ENCODE measurements around the gene RFXANK. TPM values are rescaled to one million over a fixed set of nuclear protein-coding genes. Genes with fewer than 3 reads are reported as not detected.
A peak's percentile ranks its signal among the peaks of the same experiment; 100 is the strongest.

RFXANK gene
- total and polyA plus RNA-seq, 9 of the 15 experiments (the other 6 are each of a cell fraction or from before 2014, with no cell fraction given): 68.6 to 181 (median 150) TPM

DNA sequence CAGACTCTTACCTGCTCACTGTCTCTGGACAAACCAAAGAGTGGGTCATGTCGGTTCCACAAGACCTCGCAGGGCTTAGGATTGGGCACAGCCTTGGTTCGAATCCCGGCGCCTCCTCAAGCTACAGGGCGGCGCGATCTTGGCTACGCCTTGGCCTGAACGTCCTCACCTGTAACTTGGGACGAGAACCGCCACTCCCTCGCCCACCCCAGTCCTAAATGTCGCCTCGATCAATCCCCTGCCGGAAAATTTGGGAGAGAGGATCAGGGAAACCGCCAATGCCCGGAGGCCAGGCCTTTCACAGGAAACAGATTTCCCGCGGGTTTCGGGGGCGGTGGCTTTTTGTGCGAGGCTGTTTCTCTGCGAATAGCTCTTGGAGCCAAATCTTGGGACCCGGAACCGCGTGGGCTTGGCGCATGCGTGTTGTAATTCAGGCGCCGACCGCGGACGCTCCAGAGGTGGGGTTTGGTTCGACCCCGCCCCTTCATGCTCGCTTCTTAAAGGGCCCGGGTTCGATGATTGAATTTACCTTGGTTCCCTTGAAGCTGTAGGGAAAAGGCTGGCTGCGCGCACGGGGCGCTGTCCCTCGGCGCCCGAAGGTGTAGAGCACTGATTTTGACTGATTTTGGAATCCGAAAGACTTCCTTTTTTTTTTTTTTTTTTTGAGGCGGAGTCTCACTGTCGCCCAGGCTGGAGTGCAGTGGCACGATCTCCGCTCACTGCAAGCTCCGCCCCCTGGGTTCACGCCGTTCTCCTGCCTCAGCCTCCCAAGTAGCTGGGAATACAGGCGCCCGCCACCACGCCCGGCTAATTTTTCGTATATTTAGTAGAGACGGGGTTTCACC, 11.2 kb downstream of the RFXANK start, which contains the start of gene NR2C2AP (continued):
- TF ChIP-seq, protein P1, sequence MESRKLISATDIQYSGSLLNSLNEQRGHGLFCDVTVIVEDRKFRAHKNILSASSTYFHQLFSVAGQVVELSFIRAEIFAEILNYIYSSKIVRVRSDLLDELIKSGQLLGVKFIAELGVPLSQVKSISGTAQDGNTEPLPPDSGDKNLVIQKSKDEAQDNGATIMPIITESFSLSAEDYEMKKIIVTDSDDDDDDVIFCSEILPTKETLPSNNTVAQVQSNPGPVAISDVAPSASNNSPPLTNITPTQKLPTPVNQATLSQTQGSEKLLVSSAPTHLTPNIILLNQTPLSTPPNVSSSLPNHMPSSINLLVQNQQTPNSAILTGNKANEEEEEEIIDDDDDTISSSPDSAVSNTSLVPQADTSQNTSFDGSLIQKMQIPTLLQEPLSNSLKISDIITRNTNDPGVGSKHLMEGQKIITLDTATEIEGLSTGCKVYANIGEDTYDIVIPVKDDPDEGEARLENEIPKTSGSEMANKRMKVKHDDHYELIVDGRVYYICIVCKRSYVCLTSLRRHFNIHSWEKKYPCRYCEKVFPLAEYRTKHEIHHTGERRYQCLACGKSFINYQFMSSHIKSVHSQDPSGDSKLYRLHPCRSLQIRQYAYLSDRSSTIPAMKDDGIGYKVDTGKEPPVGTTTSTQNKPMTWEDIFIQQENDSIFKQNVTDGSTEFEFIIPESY (CRISPR knock-in tag; IDR thresholded peaks at IDR 0.05): peak; percentile 33; the same call in 1 of the 2 replicates
- TF ChIP-seq, protein P2, sequence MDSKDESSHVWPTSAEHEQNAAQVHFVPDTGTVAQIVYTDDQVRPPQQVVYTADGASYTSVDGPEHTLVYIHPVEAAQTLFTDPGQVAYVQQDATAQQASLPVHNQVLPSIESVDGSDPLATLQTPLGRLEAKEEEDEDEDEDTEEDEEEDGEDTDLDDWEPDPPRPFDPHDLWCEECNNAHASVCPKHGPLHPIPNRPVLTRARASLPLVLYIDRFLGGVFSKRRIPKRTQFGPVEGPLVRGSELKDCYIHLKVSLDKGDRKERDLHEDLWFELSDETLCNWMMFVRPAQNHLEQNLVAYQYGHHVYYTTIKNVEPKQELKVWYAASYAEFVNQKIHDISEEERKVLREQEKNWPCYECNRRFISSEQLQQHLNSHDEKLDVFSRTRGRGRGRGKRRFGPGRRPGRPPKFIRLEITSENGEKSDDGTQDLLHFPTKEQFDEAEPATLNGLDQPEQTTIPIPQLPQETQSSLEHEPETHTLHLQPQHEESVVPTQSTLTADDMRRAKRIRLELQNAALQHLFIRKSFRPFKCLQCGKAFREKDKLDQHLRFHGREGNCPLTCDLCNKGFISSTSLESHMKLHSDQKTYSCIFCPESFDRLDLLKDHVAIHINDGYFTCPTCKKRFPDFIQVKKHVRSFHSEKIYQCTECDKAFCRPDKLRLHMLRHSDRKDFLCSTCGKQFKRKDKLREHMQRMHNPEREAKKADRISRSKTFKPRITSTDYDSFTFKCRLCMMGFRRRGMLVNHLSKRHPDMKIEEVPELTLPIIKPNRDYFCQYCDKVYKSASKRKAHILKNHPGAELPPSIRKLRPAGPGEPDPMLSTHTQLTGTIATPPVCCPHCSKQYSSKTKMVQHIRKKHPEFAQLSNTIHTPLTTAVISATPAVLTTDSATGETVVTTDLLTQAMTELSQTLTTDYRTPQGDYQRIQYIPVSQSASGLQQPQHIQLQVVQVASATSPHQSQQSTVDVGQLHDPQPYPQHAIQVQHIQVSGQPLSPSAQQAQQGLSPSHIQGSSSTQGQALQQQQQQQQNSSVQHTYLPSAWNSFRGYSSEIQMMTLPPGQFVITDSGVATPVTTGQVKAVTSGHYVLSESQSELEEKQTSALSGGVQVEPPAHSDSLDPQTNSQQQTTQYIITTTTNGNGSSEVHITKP (IDR thresholded peaks at IDR 0.05; ENCODE audit: partially characterized antibody): peak; percentile 42
- TF ChIP-seq, protein P3, sequence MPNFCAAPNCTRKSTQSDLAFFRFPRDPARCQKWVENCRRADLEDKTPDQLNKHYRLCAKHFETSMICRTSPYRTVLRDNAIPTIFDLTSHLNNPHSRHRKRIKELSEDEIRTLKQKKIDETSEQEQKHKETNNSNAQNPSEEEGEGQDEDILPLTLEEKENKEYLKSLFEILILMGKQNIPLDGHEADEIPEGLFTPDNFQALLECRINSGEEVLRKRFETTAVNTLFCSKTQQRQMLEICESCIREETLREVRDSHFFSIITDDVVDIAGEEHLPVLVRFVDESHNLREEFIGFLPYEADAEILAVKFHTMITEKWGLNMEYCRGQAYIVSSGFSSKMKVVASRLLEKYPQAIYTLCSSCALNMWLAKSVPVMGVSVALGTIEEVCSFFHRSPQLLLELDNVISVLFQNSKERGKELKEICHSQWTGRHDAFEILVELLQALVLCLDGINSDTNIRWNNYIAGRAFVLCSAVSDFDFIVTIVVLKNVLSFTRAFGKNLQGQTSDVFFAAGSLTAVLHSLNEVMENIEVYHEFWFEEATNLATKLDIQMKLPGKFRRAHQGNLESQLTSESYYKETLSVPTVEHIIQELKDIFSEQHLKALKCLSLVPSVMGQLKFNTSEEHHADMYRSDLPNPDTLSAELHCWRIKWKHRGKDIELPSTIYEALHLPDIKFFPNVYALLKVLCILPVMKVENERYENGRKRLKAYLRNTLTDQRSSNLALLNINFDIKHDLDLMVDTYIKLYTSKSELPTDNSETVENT (CRISPR knock-in tag; IDR thresholded peaks at IDR 0.05): no peak
- no peak for TF ChIP-seq RBM39 (optimal IDR thresholded peaks at IDR 0.05; ENCODE audit: low read depth, low read length)
- TF ChIP-seq ASH1L (IDR thresholded peaks at IDR 0.05; ENCODE audit: borderline replicate concordance, low read depth, partially characterized antibody): no peak
- 0 out of 2 replicates have a peak, but pooled peaks have one; percentile 60 for TF ChIP-seq ZNF589 (CRISPR knock-in tag; IDR thresholded peaks at IDR 0.05; ENCODE audit: low read depth)
- TF ChIP-seq FOXP1 (CRISPR knock-in tag; IDR thresholded peaks at IDR 0.05): 0 out of 2 replicates have a peak, but pooled peaks have one; percentile 33
- no peak for TF ChIP-seq NFXL1 (CRISPR knock-in tag; IDR thresholded peaks at IDR 0.05)
- 0 out of 4 replicates have a peak, but pooled peaks of 1 of the 2 experiments have one; percentile 22 for TF ChIP-seq ARNT (IDR thresholded peaks at IDR 0.05)
- no peak for TF ChIP-seq HMG20B (CRISPR knock-in tag; IDR thresholded peaks at IDR 0.05)
- no peak for TF ChIP-seq ZNF175 (CRISPR knock-in tag; IDR thresholded peaks at IDR 0.05; ENCODE audit: low read depth)
- TF ChIP-seq PHTF2 (CRISPR knock-in tag; IDR thresholded peaks at IDR 0.05): no peak
- no peak for TF ChIP-seq FOSL1 (tag; conservative IDR thresholded peaks at IDR 0.05)
- TF ChIP-seq TRIM24 (IDR thresholded peaks at IDR 0.05): peak in 1 of 2 experiments; percentile 42; a peak in 1 of 4 replicates
- TF ChIP-seq TAF9B (IDR thresholded peaks at IDR 0.05; ENCODE audit: partially characterized antibody): no peak
- no peak for TF ChIP-seq NELFE (IDR thresholded peaks at IDR 0.05; ENCODE audit: insufficient read depth, insufficient read length)

All from K562 (cell line).